Heart left ventricle (tissue), 16 donors: Measurements from ENCODE around the gene OCRL. TPM values are rescaled to one million over a fixed set of nuclear protein-coding genes. Genes with fewer than 3 reads are reported as not detected.

Experiments
- ATAC-seq, 4 donors: fragments of 200-7000 bp; cut with Tn5 transposase; one replicate each; pipeline ENCODE4 v1.9.1; 2020 to 2022; ENCODE audit warnings: moderate library complexity in 4 of 4, mild to moderate bottlenecking in 3 of 4, moderate number of reproducible peaks in 1 of 4
- DNase-seq, 5 donors: peaks; one replicate each; pipeline ENCODE4 v3.0.0-alpha.2; 2020
- H3K27ac ChIP-seq, 12 donors: fragments of 200-600 bp; sonication (generic) in 4 of 12; one replicate each; pipeline versions ENCODE4 v1.5.0 to v1.8.0; 2016 to 2022; ENCODE audit warnings: mild to moderate bottlenecking in 2 of 12
- H3K27me3 ChIP-seq, 9 donors: fragments of 200-600 bp; sonication (generic) in 2 of 9; one replicate each; pipeline versions ENCODE4 v1.5.1 to v1.8.0; 2016 to 2022; ENCODE audit warnings: mild to moderate bottlenecking in 3 of 9
- H3K36me3 ChIP-seq, 9 donors: fragments of 200-600 bp; sonication (generic) in 2 of 9; one replicate each; pipeline versions ENCODE4 v1.5.0 to v1.8.0; 2018 to 2022; ENCODE audit warnings: mild to moderate bottlenecking in 2 of 9
- H3K4me1 ChIP-seq, 12 donors: fragments of 200-600 bp; sonication (generic) in 4 of 12; one replicate each; pipeline versions ENCODE4 v1.5.0 to v1.8.0; 2016 to 2022; ENCODE audit warnings: mild to moderate bottlenecking in 3 of 12
- H3K4me3 ChIP-seq, 12 donors: fragments of 200-600 bp; sonication (generic) in 4 of 12; one replicate each; pipeline versions ENCODE4 v1.5.0 to v1.8.0; 2017 to 2022; ENCODE audit warnings: mild to moderate bottlenecking in 9 of 12, moderate library complexity in 4 of 12
- H3K9me3 ChIP-seq, 12 donors: fragments of 200-600 bp; sonication (generic) in 4 of 12; one replicate each; pipeline versions ENCODE4 v1.5.0 to v1.8.0; 2016 to 2022; ENCODE audit warnings: mild to moderate bottlenecking in 1 of 12
- CTCF ChIP-seq, 12 donors: fragments of 200-600 bp; sonication (generic) in 4 of 12; IDR thresholded peaks; one replicate each; pipeline versions ENCODE4 v1.5.0 to v1.8.0; 2018 to 2022; ENCODE audit warnings: antibody characterized with exemption in 12 of 12, mild to moderate bottlenecking in 5 of 12
- POLR2A ChIP-seq, 2 donors: fragments of 450-650 bp; IDR thresholded peaks; one replicate each; pipeline ENCODE4 v1.6.1; 2017; ENCODE audit warnings: antibody characterized with exemption in 2 of 2, mild to moderate bottlenecking in 2 of 2, moderate library complexity in 2 of 2
- WGBS, 4 donors: extraction: QIAGEN DNeasy Blood & Tissue Kit in 2 of 4; methylation state at CpG; one replicate each; pipeline versions ENCODE4 v1.1.5 to v1.1.7; 2013 to 2018; 5-methylcytosine and 5-hydroxymethylcytosine counted together
- intact Hi-C, 10 donors: fragments of 100-400 bp; cut with DNase I; formaldehyde crosslinking; loops; one replicate each; pipeline versions ENCODE4 v1.11.1 to v1.14.2; 2022
- polyA plus RNA-seq, 2 donors: library from polyadenylated mRNA; stranded (reverse); fragments of 200-250 nt; gene quantifications; one replicate each; pipeline ENCODE4 v1.2.3, GENCODE V29; 2013
- total RNA-seq, 9 donors: library from RNA; depleted of rRNA in 2 of 9; stranded (reverse); fragments of >200 nt in 2 of 9; fragmentation: NEBNext Ultra II Directional in 3 of 9; extraction: Animal tissue kit (Norgen Biotek cat#: 25700) in 3 of 9; gene quantifications; one replicate each; pipeline versions ENCODE4 v1.1.0 to v1.2.4, GENCODE V29; 2016 to 2023
- donor health status: ischemic (EF 13 %, LVEDD 7.1; RV severe dilation, severe dysfunction).
- donor health status: healthy with polysubstance abuse.
- donor health status: DM: no; HTN: yes; CAD: no.
- donor health status: DM: no; HTN: no; CAD: no.
- donor health status: ischemic (EF 25% LVEDD 6.9; RV normal size, moderate dysfunction).
- donor health status: ischemic (EF 25% LVEDD 5.7; RV mildly dilated, moderate dysfunction).
- donor health status: healthy.
- donor health status: DM: yes; HTN: yes; CAD: no.
- donor health status: ischemic (EF 35%, LVEDD 5.7; RV mildly dilated, moderate dysfunction).
- donor health status: nonischemic (EF 11% LVEDD 7.7; RV severe dilation, severe dysfunction).
- donor health status: DM: yes; HTN: yes; CAD: no.
- donor health status: PGD.
- donor health status: ischemic (EF 29% LVEDD 5.4; RV normal size, mild dysfunction).
- donor health status: nonischemic (EF 23%, LVEDD 6.1; RV moderate dilation, normal function).

Gene OCRL
- total and polyA plus RNA-seq, 11 donors, result 6.4 to 13.7 (median 10.2) TPM

- TF ChIP-seq POLR2A (IDR thresholded peaks at IDR 0.05) (no peak), CTCF (IDR thresholded peaks at IDR 0.05) (no peak)
- DNase-seq (no peak), ATAC-seq (no peak)
- peaks cover 0 to 7% (median 0%) of the 10 kb centered on the region in 9 donors for H3K27me3 ChIP-seq
- peaks cover 0 to 9% (median 0%) of the 10 kb centered on the region in 12 donors for H3K4me1 ChIP-seq
- intact Hi-C loops, result loop anchor here in 5 of 10 donors (1.0 to 10.0 kb wide), 4 partner anchors 87 to 186 kb away; no protein-coding TSS in a partner anchor
- peaks cover 0 to 11% (median 0%) of the 10 kb centered on the region in 12 donors for H3K9me3 ChIP-seq
- H3K36me3 ChIP-seq, result no peaks in the 10 kb centered on the region
- WGBS, 4 donors, result 53 to 92% (median 84%) methylated on average over 8 of the region's 8 CpGs
- H3K27ac ChIP-seq, result no peak overlapping the region
- H3K4me3 ChIP-seq, result no peak overlapping the region
Measured at GRCh38 chrX:129638917-129639316, 98.9 kb downstream of the OCRL start.

- ATAC-seq (no peak), DNase-seq (no peak)
- Histone ChIP-seq H3K27ac (no peak overlapping the region), H3K27me3 (peaks cover 0 to 7% (median 0%) of the 10 kb centered on the region in 9 donors), H3K4me3 (no peak overlapping the region), H3K4me1 (peaks cover 0 to 9% (median 0%) of the 10 kb centered on the region in 12 donors), H3K9me3 (peaks cover 0 to 11% (median 0%) of the 10 kb centered on the region in 12 donors), H3K36me3 (no peaks in the 10 kb centered on the region)
- 58 to 100% (median 71%) methylated on average over 1 of the region's 1 CpG for WGBS, 4 donors
- TF ChIP-seq CTCF (IDR thresholded peaks at IDR 0.05), result no peak
- no peak for TF ChIP-seq POLR2A (IDR thresholded peaks at IDR 0.05)
- intact Hi-C loops, result no loop called here
Measured at GRCh38 chrX:129640737-129641136, 100.7 kb downstream of the OCRL start.

GRCh38 chrX:129641469-129641868, 101.4 kb downstream of the OCRL start:
- intact Hi-C loops, result no loop called here
- Histone ChIP-seq H3K4me1 (peaks cover 0 to 9% (median 0%) of the 10 kb centered on the region in 12 donors), H3K27me3 (peaks cover 0 to 7% (median 0%) of the 10 kb centered on the region in 9 donors), H3K9me3 (peaks cover 0 to 11% (median 0%) of the 10 kb centered on the region in 12 donors), H3K27ac (no peak overlapping the region), H3K4me3 (no peak overlapping the region), H3K36me3 (no peaks in the 10 kb centered on the region)
- WGBS, 4 donors, result 69 to 89% (median 78%) methylated on average over 3 of the region's 3 CpGs
- ATAC-seq (no peak), DNase-seq (no peak)
- TF ChIP-seq POLR2A (IDR thresholded peaks at IDR 0.05), result no peak
- no peak for TF ChIP-seq CTCF (IDR thresholded peaks at IDR 0.05)

GRCh38 chrX:129641941-129642340, 101.9 kb downstream of the OCRL start:
- H3K36me3 ChIP-seq, result no peaks in the 10 kb centered on the region
- H3K4me3 ChIP-seq, result no peak overlapping the region
- no peak overlapping the region for H3K27ac ChIP-seq
- peak in 2 of 4 donors; percentile 30 to 52 for ATAC-seq
- peaks cover 0 to 9% (median 0%) of the 10 kb centered on the region in 12 donors for H3K4me1 ChIP-seq
- peaks cover 0 to 11% (median 0%) of the 10 kb centered on the region in 12 donors for H3K9me3 ChIP-seq
- DNase-seq, result peak in 1 of 5 donors; percentile 27
- peaks cover 0 to 7% (median 0%) of the 10 kb centered on the region in 9 donors for H3K27me3 ChIP-seq
- WGBS, 4 donors, result 12 to 42% (median 24%) methylated on average over 3 of the region's 3 CpGs
- intact Hi-C loops, result loop anchor here in 1 of 10 donors (2.0 kb wide), 1 partner anchor 15 kb away; no protein-coding TSS in a partner anchor
- TF ChIP-seq POLR2A (IDR thresholded peaks at IDR 0.05) (no peak), CTCF (IDR thresholded peaks at IDR 0.05) (no peak)

Other genes with a start within 250 kb of the OCRL start
- 10 to 100 TPM; 24.6 to 38.5 (median 31.1) TPM for gene SMARCA1, start 16.8 kb upstream of the OCRL start, total RNA-seq
- 10 to 100 TPM in 1 of 2 donors, 1 to 10 TPM in 1; 7.6 to 15.8 TPM for gene SMARCA1, start 16.8 kb upstream of the OCRL start, polyA plus RNA-seq
- 10 to 100 TPM in 6 of 9 donors, 1 to 10 TPM in 3; 4.4 to 19.9 (median 12.7) TPM for gene APLN, start 114.7 kb downstream of the OCRL start, total RNA-seq
- gene APLN, start 114.7 kb downstream of the OCRL start, polyA plus RNA-seq, result 1 to 10 TPM; 3.6 to 8.7 TPM
- gene XPNPEP2, start 198.7 kb downstream of the OCRL start, total RNA-seq, result 1 to 10 TPM in 3 of 9 donors, under 1 TPM in 6; 0.19 to 2.1 (median 0.56) TPM
- under 1 TPM; 0.19 to 0.55 TPM for gene XPNPEP2, start 198.7 kb downstream of the OCRL start, polyA plus RNA-seq
- 10 to 100 TPM in 1 of 9 donors, 1 to 10 TPM in 6, under 1 TPM in 2; 0.74 to 27.8 (median 1.6) TPM for gene SASH3, start 239.7 kb downstream of the OCRL start, total RNA-seq
- 1 to 10 TPM in 1 of 2 donors, under 1 TPM in 1; 0.61 to 2.4 TPM for gene SASH3, start 239.7 kb downstream of the OCRL start, polyA plus RNA-seq